ENCODE data around the gene FER.

DNA sequence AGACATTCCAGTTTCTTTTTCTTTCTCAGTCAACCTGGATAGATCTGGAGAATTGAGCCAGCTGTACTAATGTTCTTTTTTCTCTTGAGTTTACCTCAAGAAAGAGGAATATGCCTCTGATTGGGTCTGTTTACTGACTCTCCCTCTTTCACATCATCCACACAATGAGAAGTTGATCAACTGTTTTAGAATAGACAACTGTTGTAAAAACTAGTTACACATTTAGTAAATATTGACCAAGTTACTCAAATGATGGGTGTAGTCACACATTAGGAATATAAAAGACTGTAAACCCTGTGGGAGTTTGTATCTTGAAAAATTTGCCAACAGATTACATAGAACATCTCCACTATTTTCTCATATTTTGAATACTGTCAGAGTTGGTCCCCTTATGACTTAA, 330.8 kb downstream of the FER start:
- no peak for TF ChIP-seq CTCF (conservative IDR thresholded peaks at IDR 0.05; ENCODE audit: low read depth, low read length)
- no peak for TF ChIP-seq EZH2 (IDR thresholded peaks at IDR 0.05; ENCODE audit: borderline replicate concordance, low read depth, low read length, poor library complexity, severe bottlenecking)

All from A673 (cell line).